HG03064 (cell line): ENCODE data around the gene OGFR.

Experiments used
- ATAC-seq: cut with Tn5 transposase; IDR thresholded peaks from one replicate; pipeline ENCODE4 v1.9.1; 2021; ENCODE audit warnings: low read depth; ENCODE audit not compliant: unreplicated experiment

Gene OGFR

DNA sequence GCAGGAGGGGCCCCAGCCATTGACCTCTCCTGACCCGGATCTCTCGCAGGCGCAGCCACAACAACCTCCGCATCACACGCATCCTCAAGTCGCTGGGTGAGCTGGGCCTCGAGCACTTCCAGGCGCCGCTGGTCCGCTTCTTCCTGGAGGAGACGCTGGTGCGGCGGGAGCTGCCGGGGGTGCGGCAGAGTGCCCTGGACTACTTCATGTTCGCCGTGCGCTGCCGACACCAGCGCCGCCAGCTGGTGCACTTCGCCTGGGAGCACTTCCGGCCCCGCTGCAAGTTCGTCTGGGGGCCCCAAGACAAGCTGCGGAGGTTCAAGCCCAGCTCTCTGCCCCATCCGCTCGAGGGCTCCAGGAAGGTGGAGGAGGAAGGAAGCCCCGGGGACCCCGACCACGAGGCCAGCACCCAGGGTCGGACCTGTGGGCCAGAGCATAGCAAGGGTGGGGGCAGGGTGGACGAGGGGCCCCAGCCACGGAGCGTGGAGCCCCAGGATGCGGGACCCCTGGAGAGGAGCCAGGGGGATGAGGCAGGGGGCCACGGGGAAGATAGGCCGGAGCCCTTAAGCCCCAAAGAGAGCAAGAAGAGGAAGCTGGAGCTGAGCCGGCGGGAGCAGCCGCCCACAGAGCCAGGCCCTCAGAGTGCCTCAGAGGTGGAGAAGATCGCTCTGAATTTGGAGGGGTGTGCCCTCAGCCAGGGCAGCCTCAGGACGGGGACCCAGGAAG, 7.7 kb downstream of the OGFR start:
- ATAC-seq = no peak

DNA sequence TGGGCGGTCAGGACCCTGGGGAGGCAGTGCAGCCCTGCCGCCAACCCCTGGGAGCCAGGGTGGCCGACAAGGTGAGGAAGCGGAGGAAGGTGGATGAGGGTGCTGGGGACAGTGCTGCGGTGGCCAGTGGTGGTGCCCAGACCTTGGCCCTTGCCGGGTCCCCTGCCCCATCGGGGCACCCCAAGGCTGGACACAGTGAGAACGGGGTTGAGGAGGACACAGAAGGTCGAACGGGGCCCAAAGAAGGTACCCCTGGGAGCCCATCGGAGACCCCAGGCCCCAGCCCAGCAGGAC, 8.2 kb downstream of the OGFR start:
- ATAC-seq = no peak

DNA sequence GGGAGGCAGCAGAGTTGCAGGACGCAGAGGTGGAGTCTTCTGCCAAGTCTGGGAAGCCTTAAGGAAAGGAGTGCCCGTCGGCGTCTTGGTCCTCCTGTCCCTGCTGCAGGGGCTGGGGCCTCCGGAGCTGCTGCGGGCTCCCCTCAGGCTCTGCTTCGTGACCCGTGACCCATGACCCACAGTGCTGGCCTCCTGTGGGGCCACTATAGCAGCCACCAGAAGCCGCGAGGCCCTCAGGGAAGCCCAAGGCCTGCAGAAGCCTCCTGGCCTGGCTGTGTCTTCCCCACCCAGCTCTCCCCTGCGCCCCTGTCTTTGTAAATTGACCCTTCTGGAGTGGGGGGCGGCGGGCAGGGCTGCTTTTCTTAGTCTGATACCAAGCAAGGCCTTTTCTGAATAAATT, 9.0 kb downstream of the OGFR start:
- no peak for ATAC-seq

DNA sequence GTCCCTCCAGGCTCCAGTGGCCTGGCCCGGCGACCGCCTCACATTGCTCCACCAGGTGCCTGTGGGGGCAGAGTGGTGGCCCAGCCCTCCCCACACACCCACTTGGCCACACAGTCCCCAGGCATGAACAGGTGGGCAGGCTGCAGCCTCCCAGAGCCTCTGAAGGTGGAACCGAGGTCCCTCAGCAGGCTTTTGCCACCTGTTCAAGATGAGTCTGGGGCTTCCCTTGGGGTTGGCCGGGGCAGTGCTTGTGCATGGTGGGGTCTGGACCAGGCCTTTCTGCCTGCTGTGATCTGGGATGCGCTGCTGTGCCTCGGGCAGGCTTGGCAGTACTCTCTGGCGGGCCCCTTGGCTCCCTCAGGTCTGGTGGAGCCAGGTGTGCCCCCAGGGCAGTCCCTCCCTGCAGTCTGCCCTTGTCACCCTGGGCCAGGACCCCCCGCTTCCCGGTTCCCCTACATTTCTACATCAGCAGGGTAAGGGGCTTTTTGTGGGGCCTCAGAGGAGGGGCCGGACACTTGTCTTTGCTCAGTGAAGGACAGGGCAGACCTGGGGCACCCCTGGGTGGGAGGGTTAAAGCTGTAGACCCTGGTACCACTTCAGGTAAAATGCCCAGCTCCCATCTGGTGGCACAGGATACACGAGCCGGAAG, 9.5 kb downstream of the OGFR start:
- no peak for ATAC-seq

DNA sequence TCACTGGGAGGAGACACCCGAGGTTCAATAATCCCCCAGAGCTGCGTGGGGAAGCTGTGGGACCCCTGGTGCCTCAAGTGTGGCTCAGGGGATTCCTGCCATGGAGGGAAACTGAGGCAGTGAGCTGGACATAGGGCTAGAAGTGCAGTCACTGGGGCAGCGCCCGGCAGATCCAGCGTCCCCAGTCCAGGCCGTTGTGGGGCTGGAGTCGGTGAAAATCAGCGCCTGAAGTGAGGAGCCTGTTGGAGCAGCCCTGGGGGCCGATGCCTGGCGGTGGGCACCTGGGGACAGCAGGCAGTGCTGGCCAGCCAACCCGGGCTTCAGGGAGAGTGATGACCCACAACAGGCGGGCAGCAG, 10.1 kb downstream of the OGFR start:
- no peak for ATAC-seq

DNA sequence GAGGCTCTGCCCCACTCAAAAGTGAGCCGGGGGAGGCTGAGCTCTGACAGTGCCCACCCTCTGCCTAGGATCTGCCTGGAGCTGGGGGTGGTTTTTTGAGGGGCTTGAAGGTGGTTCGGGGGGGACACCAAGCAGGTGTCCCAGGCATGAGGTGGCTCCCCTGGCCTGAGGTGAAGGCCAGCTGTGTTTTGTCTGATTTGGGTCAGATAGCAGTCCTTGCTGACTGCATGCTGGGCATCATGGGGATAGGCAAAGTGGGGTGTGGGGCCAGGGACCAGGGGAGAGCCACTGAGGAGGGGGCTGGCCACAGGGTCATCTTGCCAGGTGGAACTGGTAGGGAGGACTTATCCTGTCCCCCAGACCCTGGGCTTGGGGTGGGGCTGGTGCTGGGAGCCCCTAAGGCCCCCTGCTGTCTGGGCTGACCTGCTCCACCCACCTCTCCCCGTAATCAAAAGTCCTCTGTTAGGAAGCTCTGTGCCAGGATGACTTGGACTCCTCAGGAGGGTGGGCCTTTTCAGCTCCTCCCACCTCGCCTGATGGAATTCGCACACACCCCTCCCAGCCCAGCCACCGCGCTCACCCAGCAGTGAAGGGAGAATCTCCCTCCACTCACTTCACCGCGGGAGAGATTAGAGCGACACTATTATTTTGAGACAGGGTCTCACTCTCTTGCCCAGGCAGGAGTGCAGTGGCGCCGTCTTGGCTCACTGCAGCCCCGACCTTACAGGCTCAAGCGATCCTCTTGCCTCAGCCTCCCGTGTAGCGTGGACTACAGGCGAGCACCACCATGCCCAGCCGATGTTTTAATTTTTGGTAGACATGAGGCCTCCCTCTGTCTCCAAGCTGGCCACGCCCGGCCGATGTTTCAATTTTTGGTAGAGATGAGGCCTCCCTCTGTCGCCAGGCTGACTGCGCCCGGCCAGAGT, 10.7 kb downstream of the OGFR start:
- no peak for ATAC-seq

DNA sequence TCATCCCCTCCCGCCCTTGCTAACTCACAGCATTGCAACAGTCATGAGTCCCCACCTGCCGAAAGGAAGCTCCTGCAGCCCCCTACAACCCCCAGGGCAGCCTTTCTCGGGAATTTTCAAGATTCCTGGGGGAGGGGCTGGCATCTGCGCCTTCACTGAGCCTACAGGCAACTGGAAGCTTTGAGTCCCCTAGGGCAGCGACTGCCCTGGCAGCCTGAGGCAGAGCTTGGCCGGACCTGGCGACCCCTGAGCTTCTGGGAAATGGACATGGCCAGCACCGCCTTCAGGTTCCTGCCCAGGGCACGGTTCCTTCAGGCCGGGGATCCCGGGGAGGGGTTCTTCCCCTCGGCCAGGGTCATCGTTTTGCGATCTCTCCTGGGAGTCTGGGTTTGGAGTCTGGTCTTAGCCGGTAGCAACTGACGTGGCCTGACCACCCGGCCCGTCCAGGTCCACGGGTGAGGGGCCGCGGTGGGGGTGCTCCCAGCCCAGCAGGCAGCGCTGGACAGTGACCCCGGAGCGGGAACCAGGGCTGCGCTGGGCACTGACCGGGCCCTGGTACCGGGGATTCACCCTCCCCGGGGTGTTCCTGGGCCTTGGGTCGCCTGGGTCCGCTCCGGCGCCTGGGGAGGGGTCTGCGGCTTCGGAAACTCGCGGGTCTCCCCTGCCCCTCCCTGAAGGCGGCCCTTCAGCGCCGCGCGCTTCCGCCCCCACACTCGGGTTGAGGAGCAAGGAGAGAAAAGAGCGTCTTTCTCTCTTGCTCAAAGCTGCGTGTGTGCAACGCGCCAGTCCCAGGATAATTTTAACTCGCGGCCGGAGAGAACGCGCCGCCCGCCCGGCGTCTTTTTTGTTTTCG, 11.6 kb downstream of the OGFR start:
- no peak for ATAC-seq

DNA sequence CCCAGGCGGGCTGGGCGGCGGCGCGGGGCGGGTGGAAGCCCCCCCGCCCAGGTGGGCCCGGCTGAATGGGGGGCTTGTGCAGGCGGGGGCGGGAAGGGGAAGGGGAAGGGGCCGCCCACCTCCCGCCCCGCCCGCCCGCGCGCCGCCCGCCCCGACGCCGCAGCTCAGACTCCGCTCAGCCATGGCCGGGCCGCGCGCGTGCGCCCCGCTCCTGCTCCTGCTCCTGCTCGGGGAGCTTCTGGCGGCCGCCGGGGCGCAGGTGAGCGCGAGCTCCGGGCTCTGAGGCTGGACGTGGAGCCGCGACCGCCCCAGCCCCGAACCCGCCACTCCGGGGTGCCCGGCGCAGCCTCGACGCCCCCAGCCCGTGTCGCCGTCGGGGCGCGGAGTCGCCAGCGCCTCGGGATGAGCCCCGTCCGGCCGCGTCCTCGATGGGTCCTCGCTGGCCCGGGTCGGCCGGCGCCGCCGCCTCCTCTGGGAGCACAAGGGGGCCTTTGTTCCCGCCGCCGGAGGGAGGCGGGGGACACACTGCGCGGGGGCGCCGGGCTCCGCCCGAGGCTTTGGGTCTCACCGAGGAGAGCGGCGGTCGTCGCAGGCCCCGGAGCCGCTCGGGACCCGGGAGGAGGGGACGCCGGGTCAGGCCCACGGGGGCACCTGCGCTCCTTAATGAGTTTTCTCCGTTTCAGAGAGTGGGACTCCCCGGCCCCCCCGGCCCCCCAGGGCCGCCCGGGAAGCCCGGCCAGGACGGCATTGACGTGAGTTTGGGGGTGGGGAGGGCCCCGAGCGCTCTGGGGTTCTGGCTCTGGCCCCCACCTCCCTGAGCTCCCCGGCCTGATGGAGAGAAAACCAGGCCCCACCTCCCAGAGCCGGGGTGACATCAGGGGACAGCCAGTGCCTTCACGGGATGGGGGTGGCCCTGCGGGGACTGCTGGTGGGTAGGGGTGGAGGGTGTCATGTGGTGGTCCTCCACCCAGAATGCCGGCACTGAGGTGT, 12.5 kb downstream of the OGFR start, which contains the start of gene COL9A3:
TSS of gene COL9A3 (plus strand) at position 167 of the 990 bp plus-strand sequence. CDS start at position 182, 15 bp downstream.
- ATAC-seq = no peak

DNA sequence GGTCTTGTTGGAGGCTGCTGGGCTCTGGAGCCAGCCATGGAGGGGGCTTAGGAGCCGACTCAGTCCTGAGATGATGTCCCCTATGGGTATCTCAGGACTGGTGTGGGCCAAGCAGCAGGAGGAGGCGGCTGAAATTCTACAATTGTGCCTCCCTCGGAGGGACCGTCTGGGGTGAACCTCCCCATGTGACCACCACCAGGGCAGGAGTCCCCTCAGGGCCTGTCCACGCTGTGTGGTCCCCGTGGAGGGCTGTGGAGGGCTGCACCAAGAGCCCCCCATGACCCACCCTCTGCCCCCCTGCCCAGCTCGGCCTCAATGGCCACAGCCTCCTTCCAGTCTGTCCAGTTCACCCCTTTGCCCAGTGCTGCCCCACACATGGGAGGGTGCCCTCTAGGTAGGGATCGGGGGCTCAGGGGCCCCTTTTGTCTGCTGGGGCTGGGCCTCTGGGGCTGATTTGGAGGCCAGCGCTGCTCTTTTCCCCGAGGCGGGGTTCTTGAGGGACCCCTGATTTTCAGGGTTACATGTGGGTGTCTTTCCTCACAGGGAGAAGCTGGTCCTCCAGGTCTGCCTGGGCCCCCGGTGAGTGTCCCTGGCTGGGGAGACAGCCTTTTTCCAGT, 13.4 kb downstream of the OGFR start:
- ATAC-seq = no peak

DNA sequence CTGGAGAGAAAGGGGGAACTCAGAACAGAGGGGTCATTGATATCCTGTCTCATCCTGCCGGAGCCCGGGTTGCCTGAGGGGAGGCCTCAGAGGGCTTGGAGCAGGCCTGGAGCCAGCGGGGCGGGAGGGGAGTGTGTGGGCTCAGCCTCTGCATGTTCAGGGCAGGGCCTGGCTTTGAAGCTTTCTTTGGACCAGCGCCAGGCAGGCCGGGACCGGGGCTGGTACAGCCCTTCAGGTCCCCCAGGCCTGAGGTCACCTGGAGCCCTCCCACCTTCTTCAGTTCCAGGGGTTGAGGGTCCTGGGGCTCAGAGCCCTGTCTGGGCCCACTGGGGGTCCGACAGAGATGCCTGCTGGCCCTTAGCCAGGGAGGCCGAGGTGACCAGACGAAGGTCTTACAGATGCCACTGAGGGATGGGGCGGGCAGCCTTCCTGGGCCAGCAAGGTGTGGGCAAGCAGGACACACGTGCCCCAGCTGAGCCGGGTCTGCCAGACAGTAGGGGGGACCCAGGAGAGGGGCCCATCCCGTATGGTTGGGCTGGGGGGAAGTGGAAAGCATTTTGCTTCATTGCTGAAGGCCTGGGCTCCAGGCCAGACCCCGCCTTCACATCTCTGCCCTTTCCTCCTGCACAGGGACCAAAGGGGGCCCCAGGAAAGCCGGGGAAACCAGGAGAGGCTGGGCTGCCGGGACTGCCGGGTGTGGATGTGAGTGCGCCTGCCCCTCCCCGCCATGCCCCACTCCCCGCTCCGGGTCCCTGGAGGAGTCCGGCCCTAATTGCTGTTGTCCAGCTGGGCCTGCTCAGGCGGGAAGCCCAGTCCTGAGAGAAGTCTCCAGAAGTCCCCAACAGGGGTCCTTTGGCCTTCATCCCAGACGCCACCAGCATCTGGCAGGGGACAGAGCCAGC, 14.2 kb downstream of the OGFR start:
- ATAC-seq = no peak

DNA sequence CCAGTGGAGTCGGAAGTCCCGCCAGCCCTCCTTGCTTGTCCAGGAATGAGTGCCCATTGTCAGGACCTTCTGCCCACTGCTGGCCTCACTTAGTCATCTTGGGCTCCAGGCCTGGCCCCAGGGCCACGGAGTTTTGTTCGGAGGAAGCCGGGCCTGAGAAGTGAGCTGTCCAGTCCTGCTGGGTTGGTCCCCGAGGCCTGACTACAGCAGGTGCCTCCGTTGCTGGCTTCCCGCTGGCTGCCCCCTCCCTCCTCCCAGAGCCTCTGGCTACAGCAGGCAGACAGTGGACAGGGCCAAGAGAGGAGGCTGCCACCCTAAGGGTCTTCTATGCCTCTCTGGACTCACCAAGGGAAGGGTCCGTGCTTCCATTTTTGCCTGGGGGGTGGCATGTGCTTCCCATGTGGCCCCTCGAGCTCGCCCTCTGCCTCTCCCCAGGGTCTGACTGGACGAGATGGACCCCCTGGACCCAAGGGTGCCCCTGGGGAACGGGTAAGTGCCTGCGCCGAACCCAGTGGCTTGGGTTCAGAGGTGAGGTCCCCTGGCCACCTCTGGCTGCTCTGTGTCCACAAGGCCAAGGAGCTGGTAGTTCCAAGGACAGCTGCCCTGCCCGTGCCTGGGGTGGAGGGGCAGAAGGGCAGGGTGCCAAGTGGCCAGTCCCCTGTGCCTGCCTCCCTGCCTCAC, 15.0 kb downstream of the OGFR start:
- ATAC-seq = no peak

DNA sequence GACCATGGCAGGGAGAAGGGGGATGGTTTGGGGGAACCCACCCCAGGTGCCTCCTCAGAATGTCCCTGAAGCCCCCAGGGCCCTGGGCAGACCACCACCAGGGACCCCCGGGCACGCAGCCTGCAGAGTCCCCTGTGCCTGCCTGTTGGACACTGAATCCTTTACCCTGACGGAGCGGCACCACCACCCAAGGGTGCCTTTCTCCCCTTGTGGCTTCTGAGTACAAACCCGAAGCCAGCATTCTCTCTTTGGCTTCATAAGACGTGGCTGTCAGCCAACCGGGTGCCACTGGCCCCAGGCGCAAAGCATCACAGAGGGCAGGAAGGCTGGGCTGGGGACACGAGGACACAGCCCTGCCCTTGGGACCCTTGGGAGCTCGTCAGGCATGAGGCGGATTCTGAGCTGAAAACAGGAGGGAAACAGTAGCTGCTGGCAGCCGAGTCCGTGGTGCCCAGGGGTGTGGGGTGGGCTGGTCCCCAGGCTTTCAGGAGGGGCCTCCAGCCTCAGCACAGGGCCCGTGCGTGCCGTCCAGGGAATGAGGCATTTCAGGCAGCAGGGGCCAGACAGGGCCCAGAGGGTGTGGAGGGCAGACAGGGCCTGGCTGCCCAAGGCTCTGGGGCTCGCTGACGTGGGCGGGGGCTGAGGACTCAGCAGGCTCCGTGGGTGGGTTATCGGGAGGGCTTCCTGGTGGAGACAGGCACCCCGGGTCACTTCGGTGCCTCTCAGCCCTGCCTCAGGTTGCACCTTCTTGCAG, 15.8 kb downstream of the OGFR start:
- no peak for ATAC-seq

DNA sequence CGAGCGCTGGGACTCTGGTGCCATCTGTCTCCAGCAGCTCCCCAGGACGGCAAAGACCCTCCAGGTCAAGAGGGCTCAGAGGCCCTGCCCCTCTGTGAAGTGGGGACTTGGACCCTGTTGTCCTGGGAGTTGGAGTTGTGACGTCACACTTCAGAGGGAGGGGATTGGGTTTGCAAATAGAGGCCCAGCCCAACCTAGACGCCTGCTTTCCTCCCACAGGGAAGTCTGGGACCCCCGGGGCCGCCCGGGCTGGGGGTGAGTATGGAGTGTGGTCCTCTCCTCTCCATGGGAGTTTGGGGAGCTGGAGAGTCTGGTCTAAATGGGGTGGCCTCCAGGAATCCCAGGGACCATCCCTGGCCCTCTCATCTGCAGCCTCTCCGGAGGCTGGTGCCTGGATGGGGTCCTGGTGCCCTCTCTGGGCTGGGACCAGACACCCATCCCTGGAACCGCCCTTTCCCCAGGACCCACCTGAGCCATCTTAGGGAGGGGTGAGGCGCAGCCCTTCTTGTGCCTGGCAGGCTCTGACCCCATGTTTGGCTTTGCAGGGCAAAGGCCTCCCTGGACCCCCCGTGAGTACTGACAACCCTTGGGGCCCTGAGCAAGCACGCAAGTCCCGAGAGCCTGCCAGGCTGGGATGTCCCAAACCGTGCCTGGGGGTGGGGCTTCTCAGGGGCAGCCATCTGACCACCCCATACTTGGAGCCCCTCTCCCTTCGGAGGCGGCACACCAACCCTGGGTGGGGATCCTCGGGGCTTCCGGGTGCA, 16.5 kb downstream of the OGFR start:
- ATAC-seq = no peak

DNA sequence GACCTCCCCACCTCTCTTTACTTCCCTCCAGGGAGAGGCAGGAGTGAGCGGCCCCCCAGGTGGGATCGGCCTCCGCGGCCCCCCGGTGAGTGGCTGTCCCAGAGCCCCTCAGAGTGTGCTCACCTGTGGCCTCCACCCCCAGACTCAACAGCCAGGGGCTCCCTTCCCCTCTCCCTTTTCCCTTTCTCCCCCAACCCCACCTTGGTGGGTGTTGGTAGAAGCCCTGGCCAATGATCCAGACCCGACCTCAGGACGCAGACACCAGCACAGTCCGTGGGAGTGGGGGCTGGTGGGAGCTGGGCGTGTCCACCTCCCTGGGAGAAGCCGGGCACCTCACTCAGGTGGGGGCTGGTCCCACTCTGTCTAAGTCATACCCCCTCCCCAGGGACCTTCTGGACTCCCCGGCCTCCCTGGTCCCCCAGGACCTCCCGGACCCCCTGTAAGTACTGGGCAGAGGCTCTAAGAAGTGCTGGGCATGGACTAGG, 17.1 kb downstream of the OGFR start:
- ATAC-seq = no peak

DNA sequence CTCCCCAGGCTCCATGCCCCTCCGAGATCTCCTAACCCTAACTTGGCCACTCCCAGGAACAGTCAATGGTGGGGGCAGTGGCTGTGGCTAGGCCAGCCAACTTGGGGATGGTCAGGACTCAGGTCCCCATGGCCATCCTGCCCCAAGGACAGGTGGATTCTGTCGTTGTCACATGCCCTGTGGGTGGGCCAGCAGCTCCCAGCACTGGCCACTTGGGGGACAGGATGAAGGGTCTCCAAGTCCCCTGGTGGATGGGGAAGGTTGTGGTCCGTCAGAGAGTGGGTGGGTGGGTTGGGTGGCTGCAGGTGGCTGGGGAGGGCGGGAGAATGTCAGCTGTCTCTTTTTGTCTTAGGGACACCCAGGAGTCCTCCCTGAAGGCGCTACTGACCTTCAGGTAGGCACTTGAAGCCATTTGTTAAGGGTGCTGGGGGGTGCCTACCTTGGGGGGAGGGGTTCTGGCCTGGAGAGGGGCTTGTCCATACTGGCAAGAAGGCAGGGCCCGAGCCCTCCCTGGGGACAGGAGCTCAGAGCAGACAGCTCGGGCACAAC, 17.7 kb downstream of the OGFR start:
- ATAC-seq = no peak
